HPDE6-E6E7 (cell line): Measurements from ENCODE around the gene TIAM2.

Experiments
- DNase-seq: peaks from one replicate; pipeline ENCODE4 v3.0.0; 2011; ENCODE audit warnings: missing footprints; ENCODE audit errors: extremely low spot score

The TIAM2 gene

DNA sequence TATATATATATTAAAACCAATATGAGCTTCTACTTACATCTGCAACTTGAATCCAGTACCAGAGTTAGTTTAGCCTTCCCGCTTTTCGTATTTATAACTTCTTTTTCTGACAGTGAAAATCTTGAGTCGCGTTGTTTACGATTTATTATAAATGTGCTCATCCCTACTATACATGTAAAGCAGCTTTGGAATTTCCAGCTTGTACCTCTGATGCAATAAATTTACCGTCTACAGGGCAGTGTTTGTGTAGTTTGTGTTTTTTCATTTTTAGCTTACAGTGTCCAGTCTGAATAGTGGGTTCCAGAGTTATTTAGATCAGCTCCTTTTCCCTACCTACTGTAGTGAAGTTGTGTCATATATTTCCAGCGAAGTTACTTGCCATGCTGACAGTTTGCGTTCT lies 66.3 kb downstream of the TIAM2 start:
- DNase-seq, result no peak

DNA sequence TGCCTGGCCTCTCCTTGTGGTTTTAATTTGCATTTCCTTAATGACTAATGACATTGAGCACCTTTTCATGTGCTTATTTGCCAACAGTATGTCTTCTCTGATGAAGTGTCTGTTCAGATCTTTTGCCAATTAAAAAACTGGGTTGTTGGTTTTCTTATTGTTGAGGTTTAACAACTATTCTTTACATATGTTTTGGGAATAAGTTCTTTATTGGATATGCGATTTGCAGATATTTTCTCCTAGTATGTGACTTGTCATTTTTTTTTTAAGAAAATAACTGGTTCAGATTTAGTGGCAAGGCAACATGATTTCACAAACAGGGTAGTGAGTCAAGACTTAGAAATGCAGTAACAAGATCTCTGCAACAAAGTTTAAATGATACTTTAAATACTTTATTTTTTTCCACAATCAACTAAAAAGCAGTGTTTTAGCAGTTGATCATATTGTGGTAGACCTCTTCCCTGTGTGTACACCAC lies 67.8 kb downstream of the TIAM2 start:
- no peak for DNase-seq

DNA sequence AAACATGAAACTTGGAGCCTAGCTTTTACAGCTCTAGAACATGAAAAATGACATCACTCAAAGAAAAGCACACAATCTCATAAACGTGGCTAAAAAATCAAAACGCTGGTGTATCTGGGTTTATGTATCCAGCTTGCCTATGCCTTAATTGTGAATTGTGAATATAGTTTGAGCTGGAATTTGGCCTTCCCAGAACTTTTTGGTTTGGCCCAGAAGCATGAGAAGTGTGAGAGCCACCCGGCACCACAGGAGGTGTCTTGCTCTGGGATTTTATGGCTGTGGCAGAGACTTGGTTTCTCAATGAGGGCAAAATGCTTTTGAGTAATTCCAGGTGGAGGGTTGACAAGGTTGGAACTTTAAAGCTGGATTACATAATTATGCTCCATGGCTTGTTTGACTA lies 69.2 kb downstream of the TIAM2 start:
- no peak for DNase-seq

DNA sequence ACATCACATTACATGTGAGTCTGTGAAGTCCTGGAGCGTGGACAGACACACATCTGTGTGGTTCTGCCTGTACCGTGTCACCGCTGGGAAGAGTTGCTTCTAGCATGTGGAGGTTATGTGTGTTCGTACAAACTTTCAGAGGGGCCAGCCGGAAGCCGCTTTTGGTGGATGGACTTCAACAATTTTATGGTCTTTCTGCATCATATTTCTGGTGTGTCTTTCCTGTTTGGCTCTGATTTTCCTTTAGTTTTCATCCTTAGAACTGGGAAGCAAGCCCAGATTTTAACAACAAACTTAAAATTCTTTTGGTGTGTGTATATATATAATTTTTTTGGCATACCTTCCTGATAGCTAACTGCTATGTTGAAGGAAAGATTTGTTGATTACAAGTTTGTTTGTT lies 71.2 kb downstream of the TIAM2 start:
- no peak for DNase-seq

DNA sequence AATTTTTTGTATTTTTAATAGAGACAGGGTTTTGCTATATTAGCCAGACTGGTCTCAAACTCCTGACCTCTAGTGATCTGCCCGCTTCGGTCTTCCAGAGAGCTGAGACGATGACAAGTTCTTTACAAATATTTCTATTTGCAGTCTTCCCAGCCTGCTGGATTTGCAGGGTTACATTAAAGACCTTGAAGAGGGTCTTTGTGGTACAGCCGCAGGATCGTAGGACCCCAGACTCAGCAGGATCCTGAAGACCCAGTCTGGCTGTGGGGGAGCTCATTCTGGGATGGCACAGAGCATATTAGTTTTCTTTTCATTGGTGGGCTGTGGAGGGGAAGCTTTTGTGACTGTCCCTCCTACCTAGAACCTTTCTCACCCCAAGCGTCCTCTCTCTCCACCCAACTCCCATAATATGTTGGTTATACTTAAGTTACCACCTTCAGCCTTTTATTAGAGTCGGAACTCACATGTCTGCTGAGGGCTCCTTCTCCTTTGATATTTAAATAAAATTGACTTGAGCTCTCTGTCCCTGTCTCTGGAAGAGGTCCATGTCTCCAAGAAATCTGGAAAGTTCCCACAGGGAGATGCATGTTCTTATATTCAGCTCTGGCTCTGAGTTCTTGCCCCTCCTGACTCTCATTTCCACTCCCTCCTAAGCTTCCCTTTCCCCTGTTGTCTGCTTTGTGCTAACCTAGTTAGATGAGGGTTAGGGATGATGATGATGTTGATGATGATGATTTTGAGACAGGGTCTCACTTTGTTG lies 72.0 kb downstream of the TIAM2 start:
- DNase-seq, result no peak

DNA sequence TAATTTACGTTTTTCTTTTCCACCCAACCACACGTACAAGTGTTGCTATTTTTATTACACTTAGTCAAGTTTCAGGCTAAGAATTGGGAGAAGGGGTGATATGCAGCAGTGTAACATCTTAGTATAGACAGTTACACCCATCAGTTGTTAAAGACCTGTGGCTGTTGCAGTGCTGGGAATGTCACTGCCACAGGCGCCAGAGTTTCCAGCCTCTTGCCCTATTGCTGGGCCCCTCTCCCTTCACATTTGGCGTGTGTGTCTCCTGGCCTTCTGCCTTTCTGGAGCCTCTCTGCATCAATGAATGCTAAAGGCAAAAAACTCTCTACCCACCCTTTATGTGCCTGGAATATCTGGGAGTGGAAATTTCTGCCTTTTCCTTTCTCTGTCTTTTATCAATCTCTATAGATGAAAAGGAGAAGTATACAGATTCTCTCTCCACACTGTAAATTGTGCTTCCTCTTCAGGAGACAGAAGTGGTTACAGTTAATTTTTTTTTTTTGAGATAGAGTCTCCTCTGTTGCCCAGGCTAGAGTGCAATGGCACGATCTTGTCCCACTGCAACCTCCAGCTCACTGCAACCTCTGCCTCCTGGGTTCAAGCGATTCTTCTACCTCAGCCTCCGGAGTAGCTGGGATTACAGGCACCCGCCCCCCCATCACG lies 73.0 kb downstream of the TIAM2 start:
- no peak for DNase-seq

DNA sequence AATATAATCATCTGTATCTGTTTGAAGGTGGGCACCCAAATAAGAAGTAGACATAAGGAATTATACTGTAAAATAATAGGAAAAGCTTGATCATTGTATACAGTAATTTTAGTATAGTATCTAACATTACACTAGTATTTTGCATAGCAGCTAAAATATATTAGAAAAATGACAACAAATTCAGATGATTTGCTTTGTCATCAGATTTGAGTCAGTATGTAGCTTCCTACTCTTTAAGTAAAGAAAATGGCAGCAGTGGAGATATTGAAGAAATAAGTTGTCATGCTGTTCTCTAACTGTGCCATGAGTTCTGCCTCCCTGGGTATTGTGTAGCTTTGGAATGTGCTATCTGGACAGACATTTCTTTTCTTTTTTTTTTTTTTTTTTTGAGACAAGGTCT lies 74.4 kb downstream of the TIAM2 start:
- DNase-seq, result no peak

DNA sequence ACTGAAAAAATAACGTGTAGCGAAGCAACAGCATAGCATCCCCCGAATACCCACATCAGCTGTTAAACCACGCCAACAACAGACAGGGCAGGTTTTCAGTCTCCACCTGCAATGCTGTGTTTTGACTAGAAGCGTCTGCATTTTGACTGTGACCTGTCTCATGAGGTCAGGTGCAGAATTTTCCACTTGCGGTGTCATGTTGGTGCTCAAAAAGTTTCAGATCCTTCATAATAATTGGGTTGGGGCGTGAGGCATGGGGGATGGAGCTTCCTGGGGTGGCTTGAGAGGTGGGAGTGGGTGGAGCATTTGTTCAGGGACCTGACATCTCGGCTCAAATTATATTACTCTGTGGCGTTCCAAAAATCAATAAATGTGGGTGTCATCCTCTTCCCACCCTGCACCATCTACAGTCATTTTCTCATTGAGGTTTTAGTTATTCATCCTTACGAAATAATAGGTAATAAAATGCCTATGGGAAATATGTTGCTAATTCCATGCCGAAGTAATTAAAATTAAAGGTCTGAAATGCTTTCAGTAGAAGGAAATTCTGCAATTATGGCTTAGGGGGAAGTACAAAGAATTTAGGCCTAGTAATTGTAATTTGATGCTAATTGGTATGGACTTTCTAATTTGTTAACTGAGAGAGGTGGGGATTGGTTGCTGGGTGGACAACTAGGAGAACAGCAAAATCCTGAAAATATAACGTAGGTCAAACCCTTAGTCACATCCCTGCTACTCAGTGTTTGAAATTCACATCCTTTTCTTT lies 81.0 kb downstream of the TIAM2 start:
- no peak for DNase-seq

DNA sequence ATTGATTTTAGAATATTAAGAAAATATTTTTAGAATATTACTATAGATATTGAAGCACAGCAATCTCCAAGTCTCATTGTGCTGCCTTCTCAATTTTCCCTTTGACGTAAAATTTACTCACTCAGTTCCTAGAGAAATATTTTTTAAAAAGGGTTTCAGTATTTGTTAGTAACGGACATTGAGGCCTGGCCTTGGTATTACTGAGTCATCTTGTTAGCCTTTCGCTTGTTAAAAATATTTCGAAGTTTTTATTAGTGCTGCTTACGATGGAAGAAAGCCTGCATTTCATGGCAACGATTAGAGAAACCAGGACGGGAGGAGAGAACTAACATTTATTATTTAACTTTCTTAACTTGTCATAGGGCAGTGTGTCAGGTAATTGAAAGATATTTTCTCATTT lies 82.2 kb downstream of the TIAM2 start:
- DNase-seq, result no peak

DNA sequence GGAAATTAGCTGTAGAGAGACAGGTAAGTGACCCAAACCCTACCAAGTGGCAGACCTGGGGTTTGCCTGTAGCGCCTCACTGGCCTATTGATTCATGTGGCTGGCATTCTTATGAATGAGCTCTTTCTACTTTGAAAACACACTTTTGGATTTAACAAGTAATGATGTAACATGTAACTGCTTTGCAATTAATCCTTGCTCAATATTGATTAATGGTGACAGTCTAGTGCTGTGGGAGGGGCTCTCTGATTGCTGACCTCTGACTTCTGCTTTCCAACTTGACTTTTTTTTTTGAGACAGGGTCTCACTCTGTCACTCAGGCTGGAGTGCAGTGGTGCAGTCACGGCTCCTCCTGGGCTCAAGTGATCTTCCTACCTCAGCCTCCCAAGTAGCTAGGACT lies 82.7 kb downstream of the TIAM2 start:
- DNase-seq, result no peak

DNA sequence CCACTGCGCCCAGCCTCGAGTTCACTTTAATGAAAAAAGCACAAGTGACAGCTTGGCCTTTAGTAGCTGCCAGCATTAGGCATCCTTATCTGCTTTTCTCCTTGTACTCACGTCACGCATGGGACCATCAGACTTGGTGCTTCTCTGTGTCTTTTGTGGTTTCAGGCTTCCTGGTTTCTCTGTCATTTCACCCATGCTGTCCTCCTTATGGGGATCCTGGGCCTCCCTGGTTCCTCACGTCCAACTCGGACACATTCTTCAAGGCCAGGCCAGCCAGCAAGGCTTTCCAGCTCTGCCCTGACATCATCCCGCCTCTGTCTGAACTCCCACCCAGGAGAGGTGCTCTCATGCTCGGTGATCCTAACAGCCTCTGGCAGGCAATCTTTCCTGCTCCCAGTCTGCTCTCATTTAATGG lies 83.2 kb downstream of the TIAM2 start:
- DNase-seq, result no peak

DNA sequence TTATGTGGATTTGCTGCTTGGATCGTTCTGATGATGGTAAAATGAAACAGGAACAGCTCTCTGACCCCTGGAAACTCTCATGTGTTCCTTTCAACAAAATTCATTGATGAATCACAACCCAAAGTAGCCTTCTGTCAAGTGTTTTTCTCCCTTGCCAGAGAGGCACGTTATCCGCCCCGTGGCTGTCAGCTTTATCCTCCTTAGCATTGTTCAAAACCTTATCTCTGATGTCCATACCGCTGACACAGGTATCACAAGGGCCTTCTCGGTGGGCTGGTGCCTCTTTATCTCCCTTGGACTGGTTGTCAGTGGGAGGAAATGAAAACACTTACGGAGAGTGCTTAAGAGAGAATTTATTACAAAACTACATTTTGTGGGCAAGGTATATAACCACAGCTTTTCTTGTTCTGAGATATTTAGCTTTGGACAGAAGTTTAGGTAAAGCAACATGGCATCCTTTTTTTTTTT lies 84.9 kb downstream of the TIAM2 start:
- DNase-seq, result no peak

DNA sequence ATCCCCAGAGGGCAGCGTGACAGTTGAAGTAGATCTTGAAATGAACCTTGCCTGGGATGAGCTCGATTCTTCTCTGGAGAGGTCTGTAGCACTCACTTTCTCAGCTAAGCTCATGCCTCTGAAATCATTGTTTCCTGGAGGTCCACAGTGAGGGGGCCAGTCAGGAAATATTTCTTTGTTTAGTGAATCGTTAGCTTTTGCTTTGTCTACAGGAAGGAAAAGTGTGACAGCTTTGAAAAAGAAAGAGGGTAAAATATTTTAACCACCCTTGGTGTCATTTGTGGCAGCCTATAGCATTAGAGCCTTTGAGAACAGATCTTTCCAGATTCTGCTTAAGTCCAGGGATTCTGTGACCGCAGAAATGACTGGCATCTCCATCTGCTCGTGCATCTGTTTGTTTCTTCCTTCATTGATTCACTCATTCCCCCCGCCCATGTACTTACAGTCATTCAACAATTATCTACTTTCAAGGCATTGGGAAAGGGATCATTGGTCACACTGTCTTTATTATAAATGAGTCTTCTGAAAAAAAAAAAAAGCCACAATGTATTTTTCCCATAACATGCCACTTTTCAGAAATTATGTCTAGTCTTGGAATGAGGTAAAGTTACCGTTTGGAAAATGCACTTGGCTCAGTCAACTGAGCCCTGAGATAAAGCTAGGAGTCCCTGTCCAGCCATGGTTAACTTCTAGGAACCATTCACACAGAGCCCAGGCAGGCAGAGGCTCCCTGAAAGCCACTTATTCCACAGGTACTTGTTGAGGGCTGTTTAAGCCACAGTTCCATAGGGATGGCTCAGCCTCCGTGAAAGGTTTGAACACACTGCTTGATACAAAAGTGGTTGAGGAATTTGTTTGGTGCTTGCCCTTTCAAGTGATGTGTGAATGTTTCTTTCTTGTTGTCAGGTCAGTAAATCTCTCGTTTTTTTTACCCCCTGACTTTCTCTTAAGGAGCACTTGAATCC lies 86.0 kb downstream of the TIAM2 start:
- DNase-seq, result no peak

DNA sequence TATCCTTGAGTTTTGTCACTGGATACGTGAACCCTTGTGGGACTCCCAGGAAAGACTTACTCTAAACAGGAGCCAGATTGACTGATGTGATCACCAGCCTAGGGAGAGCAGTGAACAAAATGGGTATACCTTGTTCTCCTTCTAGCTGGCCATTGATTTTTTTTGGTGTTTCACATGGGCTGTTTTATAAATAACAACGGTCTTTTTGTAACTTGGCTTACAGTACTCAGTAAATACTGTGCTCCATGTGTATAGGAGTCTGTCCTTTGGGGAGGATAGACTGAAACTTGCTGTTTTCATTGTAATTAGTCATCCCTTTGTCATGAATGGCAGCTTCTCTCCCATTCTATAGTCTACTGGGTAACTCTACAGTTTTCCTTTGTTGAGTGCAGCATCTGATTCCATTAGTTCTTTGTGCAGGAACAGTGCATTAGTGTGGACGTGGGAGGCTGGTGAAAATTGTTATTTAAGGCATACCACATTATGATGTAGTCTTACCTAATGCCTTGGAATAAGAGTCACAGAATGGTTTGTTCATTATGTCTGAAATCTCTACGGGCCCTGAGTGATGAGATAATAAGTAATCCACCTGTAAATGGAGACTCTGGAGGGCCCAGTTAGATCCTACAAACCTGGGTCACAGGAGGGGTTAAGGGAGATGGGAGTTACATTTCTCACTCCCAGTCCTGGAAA lies 89.5 kb downstream of the TIAM2 start:
- DNase-seq, result no peak

DNA sequence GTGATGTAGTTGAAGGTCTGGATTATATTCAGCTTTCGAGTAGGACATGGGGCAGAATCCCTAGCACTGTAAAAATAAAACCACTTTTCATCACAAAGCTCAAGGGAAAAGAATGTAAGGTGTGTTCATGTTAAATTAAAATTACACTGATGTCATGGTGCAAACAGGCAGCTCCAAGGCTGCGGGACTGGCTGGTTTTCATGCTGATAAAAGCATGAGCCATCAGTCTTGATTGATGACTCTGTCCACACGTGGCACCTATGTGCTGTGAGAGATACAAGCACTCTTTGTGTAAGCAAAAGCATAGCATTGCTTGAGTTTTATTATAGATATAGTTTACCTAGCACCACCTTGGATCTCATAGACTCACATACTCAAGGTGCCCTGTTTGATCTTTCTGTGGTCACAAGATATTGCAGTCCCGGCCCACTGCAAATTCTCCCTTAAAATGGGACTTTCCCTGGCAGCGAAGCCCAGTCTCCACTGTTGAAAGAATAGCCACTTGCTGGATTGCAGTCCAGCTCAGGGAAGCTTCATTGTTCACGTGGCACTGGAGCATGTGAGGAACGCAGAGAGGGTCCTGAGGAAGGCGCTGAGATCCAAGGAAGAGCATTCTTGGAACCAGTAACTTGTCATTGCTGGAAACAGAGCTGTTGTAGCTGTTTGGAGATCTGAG lies 90.6 kb downstream of the TIAM2 start:
- DNase-seq, result peak; percentile 64

DNA sequence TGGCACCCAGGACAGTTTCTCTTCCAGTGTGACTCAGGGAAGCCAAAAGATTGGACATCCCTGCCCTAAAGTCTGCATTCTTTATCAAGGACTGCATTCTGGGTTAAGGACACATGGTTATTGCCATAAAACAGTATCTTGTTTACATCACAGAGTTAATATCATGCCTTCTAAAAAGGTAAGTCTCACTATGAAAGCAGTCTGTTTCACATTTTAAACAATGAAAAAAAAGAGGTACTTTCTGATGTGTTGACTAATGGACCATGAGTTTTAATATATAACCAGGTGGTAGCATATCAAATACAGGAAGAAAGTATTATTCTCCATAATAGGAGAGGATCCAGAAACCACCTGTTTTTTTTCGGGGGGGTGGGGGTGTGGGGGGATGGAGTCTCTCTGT lies 93.7 kb downstream of the TIAM2 start:
- no peak for DNase-seq

DNA sequence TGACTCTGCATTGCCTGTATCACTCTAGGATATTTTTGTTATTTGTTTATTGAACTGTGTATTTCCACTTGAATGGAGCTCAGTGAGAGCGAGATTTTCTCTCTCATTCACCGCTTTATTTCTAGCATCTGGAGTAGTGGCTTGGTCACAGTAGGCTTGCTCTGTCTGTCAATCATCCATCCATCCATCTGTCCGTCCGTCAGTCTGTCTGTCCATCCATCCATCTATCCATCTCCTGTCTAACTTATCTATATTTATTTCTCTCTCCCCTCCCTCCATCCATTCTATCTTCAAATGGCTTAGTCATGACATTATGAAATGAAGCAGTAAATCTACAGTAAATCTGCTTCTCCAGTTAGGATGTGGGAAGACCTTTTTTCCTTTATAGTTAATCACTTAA lies 94.6 kb downstream of the TIAM2 start:
- no peak for DNase-seq

DNA sequence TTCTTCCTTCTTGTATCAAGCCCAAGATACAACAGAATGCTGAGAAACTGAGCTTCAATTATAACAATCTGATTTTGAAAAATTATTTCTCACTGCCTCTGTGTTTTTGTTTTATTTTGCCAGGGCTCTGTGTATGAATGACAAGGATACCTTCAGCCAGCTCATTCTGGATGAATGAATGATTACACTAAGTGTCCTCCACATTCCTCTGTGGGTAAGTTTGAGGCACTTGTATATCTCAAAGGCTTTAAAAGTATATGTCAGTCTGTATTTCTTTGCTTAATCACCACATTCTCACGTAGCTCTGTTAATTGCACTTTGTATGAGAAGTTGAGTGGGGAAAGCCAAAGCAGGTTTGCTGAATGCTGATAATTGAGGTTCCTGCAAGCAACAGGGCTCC lies 95.1 kb downstream of the TIAM2 start:
- DNase-seq, result no peak

DNA sequence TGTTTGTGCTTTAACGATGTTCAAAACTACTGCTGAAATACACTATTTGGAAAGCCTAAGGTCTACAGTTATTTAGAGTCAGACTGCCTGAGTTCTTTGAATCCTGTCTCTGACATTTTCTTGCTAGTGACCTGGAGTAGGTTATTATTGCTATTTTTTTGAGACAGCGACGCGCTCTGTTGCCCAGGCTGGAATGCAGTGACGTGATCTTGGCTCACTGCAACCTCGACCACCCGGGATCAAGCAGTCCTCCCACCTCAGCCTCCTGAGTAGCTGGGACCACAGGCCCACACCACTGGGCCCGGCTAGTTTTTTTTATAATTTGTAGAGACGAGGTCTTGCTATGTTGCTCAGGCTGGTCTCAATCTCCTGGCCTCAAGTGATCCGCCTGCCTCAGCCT lies 96.6 kb downstream of the TIAM2 start:
- DNase-seq, result no peak

DNA sequence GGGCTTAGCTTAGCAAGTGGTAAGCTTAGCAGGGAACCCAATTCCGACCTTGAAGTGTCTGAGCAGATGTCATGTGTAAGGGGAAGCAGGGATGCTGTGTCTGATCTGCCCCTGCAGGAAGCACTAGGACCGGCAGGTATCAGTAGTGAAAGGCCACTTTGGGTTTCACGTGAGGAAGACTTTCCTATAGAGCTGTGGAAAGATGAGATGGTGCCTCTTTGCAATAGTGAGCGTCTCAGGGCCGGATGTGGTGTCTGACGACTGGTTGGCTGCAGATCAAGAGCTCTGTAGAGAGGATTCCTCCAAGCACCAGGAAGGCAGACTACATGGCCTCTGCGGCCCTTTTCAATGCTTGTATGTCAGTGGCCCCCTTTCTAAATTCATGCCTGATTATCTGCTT lies 98.3 kb downstream of the TIAM2 start:
- no peak for DNase-seq
